Subcutaneous adipose tissue (tissue), 4 donors: Measurements from ENCODE around the gene SLC6A18. TPM values are rescaled to one million over a fixed set of nuclear protein-coding genes. Genes with fewer than 3 reads are reported as not detected.

Experiments used
- CTCF ChIP-seq: fragments of 450-650 bp; IDR thresholded peaks from one replicate; pipeline ENCODE4 v1.5.1; 2016; ENCODE audit warnings: low read depth, mild to moderate bottlenecking, control low read depth, antibody characterized with exemption, moderate library complexity
- total RNA-seq, 4 donors: library from RNA; depleted of rRNA; stranded (reverse); fragments of >200 nt; gene quantifications; one replicate each; pipeline ENCODE4 v1.1.0, GENCODE V29; 2016

The SLC6A18 gene
- total RNA-seq, 4 donors from 2014 or later: not detected

GRCh38 chr5:1189269-1189668 lies 35.9 kb upstream of the SLC6A18 start:
- no peak for TF ChIP-seq CTCF

- no peak for TF ChIP-seq CTCF
These were observed 34.9 kb upstream of the SLC6A18 start for GRCh38 chr5:1190278-1190677.

- TF ChIP-seq CTCF: no peak
These were observed 34.3 kb upstream of the SLC6A18 start for GRCh38 chr5:1190837-1191239.

GRCh38 chr5:1192971-1193590 lies 32.1 kb upstream of the SLC6A18 start:
- TF ChIP-seq CTCF: no peak

- no peak for TF ChIP-seq CTCF
These were observed 31.6 kb upstream of the SLC6A18 start for GRCh38 chr5:1193591-1193985.

DNA sequence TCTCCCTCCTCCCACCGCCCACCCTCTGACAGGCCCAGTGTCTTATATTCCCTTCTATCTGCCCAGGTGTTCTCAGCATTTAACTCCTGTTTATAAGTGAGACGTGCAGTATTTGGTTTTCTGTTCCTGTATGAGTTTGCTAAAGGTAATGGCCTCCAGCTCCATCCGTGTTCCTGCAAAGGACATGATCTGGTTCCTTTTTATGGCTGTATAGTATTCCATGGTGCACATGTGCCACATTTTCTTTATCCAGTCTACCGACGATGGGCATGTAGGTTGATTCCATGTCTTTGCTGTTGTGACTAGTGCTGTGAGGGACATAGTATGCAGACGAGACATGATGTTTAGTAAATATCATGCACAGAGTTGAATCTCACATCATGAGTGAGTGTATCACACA lies 30.8 kb upstream of the SLC6A18 start:
- TF ChIP-seq CTCF: no peak

- TF ChIP-seq CTCF: no peak
These were observed 29.7 kb upstream of the SLC6A18 start for GRCh38 chr5:1195439-1195838.

DNA sequence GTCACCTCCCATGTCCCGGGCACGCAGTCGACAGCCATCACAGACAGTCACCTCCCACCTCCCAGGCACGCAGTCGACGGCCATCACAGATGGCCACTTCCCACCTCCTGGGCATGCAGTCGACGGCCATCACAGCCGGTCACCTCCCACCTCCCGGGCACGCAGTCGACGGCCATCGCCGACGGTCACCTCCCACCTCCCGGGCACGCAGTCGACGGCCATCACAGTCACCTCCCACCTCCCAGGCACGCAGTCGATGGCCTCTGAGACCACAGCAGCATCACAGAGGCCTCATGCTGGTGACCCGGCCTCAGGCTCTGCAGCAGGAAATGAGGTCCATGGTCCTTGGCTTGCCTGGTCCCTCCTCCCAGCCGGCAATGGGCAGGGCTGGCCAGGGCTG lies 29.3 kb upstream of the SLC6A18 start:
- TF ChIP-seq CTCF: no peak
